Uterus (tissue), 4 donors: ENCODE results near the gene NOX1. TPM values are rescaled to one million over a fixed set of nuclear protein-coding genes. Genes with fewer than 3 reads are reported as not detected.
"Not testable (repeated sequence)": the region's sequence is repeated elsewhere in the genome, so short reads cannot be mapped to it uniquely, and the experiment has no call there.

Source experiments
- DNase-seq, 2 donors: peaks; one replicate each; pipeline ENCODE4 v3.0.0-alpha.2; 2019 to 2020
- H3K27ac ChIP-seq, 2 donors: fragments of 200-600 bp; sonication (generic); 1 replicate in 1 of 2; 2 replicates in 1 of 2; pipeline ENCODE4 v1.5.1; 2016 to 2018
- H3K27me3 ChIP-seq, 2 donors: fragments of 200-600 bp; sonication (generic); one replicate each; pipeline ENCODE4 v1.5.1; 2018 to 2019; ENCODE audit warnings: control low read depth in 1 of 2
- H3K36me3 ChIP-seq, 2 donors: fragments of 200-600 bp; sonication (generic); one replicate each; pipeline ENCODE4 v1.5.1; 2019; ENCODE audit warnings: control low read depth in 1 of 2
- H3K4me1 ChIP-seq, 2 donors: fragments of 200-600 bp; sonication (generic); one replicate each; pipeline ENCODE4 v1.5.1; 2018 to 2019; ENCODE audit warnings: control low read depth in 1 of 2
- H3K4me3 ChIP-seq, 2 donors: fragments of 200-600 bp; sonication (generic); 1 replicate in 1 of 2; 2 replicates in 1 of 2; pipeline ENCODE4 v1.5.1; 2018 to 2019; ENCODE audit warnings: mild to moderate bottlenecking in 1 of 2
- H3K9me3 ChIP-seq, 2 donors: fragments of 200-600 bp; sonication (generic); one replicate each; pipeline ENCODE4 v1.5.1; 2019; ENCODE audit warnings: control low read depth in 1 of 2
- POLR2A ChIP-seq, 2 donors: fragments of 450-650 bp; IDR thresholded peaks; one replicate each; pipeline ENCODE4 v1.6.1; 2016; ENCODE audit warnings: antibody characterized with exemption in 2 of 2, mild to moderate bottlenecking in 1 of 2, moderate library complexity in 1 of 2
- intact Hi-C: fragments of 100-400 bp; cut with DNase I; formaldehyde crosslinking; loops from one replicate; pipeline ENCODE4 v1.15.1; 2023; ENCODE audit warnings: low total_unique reads
- small RNA-seq: library from RNA; depleted of rRNA; stranded (forward); fragments of <200 nt; gene quantifications from one replicate; pipeline ENCODE3, GENCODE V24; 2016
- total RNA-seq, 4 donors: library from RNA; depleted of rRNA in 3 of 4; stranded (reverse); fragments of >200 nt in 3 of 4; gene quantifications; one replicate each; pipeline versions ENCODE4 v1.1.0 to v1.2.4, GENCODE V29; 2014 to 2023
- TF ChIP-seq, protein P1 (sequence below), 4 experiments: fragments of 200-600 bp in 2 of 4; fragments of 450-650 bp in 2 of 4; sonication (generic) in 2 of 4; IDR thresholded peaks; one replicate each; pipeline ENCODE4 v1.5.1; 2016 to 2019; ENCODE audit warnings: antibody characterized with exemption in 4 of 4, mild to moderate bottlenecking in 2 of 4, moderate library complexity in 1 of 4
- donor health status: DM: yes; HTN: yes; CAD: no.

The NOX1 gene
- total RNA-seq, 4 donors from 2014 or later, result not detected

DNA sequence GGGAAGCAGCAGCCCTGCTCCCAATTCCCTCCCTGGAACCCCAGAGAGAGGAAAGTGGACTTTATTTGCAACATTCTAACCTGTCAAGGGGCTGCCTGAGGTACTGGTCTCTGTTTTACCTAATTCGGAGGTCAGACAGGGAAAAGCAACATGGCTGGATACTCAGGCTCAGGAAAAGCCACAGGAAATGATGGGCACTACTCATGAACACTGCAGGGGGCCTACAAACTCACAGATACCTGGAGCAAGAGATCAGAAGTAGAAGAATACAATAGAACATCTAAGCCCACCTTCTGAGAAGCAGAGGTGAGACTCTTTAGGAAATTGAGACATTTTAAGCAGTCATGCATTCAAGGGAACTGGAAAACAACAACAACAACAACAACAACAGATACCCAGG, 69.4 kb downstream of the NOX1 start:
- Histone ChIP-seq H3K36me3 (no peaks in the 10 kb centered on the region), H3K9me3 (no peaks in the 10 kb centered on the region), H3K27ac (no peak overlapping the region), H3K4me3 (no peak overlapping the region), H3K4me1 (no peaks in the 10 kb centered on the region), H3K27me3 (no peaks in the 10 kb centered on the region)
- intact Hi-C loops, result no loop called here
- no peak for TF ChIP-seq POLR2A (IDR thresholded peaks at IDR 0.05)
- TF ChIP-seq, protein P1, sequence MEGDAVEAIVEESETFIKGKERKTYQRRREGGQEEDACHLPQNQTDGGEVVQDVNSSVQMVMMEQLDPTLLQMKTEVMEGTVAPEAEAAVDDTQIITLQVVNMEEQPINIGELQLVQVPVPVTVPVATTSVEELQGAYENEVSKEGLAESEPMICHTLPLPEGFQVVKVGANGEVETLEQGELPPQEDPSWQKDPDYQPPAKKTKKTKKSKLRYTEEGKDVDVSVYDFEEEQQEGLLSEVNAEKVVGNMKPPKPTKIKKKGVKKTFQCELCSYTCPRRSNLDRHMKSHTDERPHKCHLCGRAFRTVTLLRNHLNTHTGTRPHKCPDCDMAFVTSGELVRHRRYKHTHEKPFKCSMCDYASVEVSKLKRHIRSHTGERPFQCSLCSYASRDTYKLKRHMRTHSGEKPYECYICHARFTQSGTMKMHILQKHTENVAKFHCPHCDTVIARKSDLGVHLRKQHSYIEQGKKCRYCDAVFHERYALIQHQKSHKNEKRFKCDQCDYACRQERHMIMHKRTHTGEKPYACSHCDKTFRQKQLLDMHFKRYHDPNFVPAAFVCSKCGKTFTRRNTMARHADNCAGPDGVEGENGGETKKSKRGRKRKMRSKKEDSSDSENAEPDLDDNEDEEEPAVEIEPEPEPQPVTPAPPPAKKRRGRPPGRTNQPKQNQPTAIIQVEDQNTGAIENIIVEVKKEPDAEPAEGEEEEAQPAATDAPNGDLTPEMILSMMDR (IDR thresholded peaks at IDR 0.05), result no peak
- DNase-seq, result no peak

DNA sequence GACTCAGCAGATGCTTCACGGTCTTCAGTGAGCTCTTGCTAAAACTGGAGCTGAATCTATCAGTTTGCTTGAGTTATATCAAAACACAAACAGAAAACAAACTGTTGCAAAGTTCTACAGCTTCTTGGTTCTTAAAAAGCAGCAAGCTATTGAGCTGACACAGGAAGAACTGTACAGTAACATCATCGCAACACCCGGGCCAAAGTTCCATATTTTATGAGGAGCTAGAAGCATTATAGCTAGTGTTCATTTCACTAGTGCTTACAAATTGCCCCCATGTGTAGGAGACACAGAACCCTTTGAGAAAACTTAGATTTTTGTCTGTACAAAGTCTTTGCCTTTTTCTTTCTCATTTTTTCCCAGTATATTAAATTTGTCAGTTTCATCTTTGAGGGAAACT, 71.3 kb downstream of the NOX1 start:
- no peak for DNase-seq

DNA sequence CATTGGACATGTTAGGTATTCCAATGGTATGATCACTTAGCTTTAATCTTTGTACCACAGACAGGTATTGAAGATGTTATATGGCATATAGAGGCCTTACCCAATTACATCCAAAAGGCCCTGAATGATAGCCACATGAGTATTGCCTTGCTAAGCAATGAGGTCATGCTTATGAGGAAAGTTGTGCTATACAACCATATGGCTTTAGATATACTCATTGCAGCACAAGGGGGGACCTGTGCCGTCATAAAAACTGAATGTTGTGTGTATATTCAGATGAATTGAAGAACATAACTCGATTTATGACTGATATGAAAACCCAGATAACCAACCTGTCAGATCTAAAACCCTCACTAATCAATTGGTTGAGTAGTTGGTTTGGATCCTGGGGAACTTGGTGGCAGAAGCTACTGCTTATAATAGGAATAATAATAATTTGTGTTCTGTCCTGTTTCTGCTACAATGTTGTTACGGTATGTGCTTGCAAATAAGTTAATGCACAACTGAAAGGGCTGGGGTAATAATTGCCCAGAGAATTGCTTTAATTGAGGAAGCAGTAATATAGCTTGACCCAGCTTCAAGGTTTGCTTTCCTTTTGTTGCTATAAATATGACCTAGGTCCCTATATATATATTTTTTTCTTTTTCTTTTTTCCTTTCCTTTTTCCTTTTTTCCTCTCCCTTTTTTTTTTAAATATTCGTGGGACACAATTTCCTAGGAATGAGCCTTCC, 75.5 kb downstream of the NOX1 start:
- no peak for TF ChIP-seq POLR2A (IDR thresholded peaks at IDR 0.05)
- TF ChIP-seq, protein P1 (IDR thresholded peaks at IDR 0.05), result no peak
- intact Hi-C loops, result no loop called here
- DNase-seq, result no peak
- H3K9me3 ChIP-seq, result no peaks in the 10 kb centered on the region
- no peaks in the 10 kb centered on the region for H3K36me3 ChIP-seq
- H3K4me1 ChIP-seq, result no peaks in the 10 kb centered on the region
- H3K27me3 ChIP-seq, result no peaks in the 10 kb centered on the region
- H3K27ac ChIP-seq, result no peak overlapping the region
- H3K4me3 ChIP-seq, result no peak overlapping the region

More for the DNA sequence above, 71.3 kb downstream of the NOX1 start:
- no peak overlapping the region for H3K4me3 ChIP-seq
- TF ChIP-seq, protein P1 (IDR thresholded peaks at IDR 0.05), result no peak
- TF ChIP-seq POLR2A (IDR thresholded peaks at IDR 0.05), result no peak
- H3K4me1 ChIP-seq, result no peaks in the 10 kb centered on the region
- intact Hi-C loops, result no loop called here
- no peaks in the 10 kb centered on the region for H3K9me3 ChIP-seq
- H3K36me3 ChIP-seq, result no peaks in the 10 kb centered on the region
- no peak overlapping the region for H3K27ac ChIP-seq
- H3K27me3 ChIP-seq, result no peaks in the 10 kb centered on the region

DNA sequence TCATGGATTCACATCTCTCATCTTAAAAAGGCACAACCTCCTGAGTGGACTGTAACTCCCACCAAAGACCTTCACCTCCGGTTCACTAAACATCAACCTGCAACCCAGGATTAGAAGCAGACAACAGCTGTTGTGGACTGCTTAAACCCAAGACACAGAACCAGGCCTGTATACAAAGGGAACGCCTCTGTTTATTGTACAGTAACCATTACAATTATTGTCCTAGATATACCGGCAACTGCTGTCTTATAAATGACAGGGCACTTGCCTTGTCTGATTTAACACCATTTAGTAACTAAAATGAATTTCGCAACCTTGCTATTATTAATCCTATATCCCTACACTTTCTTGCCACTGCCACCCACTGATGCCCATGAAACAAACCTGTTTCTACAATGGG, 76.8 kb downstream of the NOX1 start:
- H3K27ac ChIP-seq, result no peak overlapping the region
- intact Hi-C loops, result no loop called here
- H3K36me3 ChIP-seq, result no peaks in the 10 kb centered on the region
- no peaks in the 10 kb centered on the region for H3K27me3 ChIP-seq
- DNase-seq, result no peak
- no peak overlapping the region for H3K4me3 ChIP-seq
- no peaks in the 10 kb centered on the region for H3K4me1 ChIP-seq
- TF ChIP-seq POLR2A (IDR thresholded peaks at IDR 0.05), result no peak
- TF ChIP-seq, protein P1 (IDR thresholded peaks at IDR 0.05), result no peak
- no peaks in the 10 kb centered on the region for H3K9me3 ChIP-seq

DNA sequence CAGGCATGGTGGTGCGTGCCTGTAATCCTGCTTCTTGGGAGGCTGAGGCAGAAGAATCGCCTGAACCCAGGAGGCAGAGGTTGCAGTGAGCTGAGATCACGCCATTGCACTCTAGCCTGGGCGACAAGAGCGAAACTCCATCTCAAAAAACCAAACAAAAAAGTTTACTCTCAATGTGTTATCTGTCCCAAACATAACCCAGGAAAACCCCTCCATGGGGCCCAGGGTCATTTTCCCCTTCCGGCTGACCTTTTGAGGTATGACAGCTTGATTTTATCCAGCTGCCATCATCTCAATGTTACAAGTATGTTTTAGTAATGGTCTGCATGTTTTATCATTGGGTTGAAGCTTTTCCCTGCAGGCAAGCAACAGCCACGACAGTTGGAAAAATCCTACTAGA, 77.8 kb downstream of the NOX1 start:
- H3K4me3 ChIP-seq, DNase-seq, H3K27ac ChIP-seq, intact Hi-C loops, H3K36me3 ChIP-seq, H3K27me3 ChIP-seq, H3K4me1 ChIP-seq, H3K9me3 ChIP-seq: not testable (repeated sequence)

Small RNA genes within 50 kb of the gene (small RNA-seq; reads per million reads assigned to genes)
- gene RF00411, result not detected

Other genes with a start within 250 kb of the NOX1 start
- 10 to 100 TPM; 22.3 to 74.8 (median 27.5) TPM for gene TSPAN6, start 237.6 kb downstream of the NOX1 start, total RNA-seq
- gene SRPX2, start 230.2 kb downstream of the NOX1 start, total RNA-seq, result 10 to 100 TPM in 2 of 4 donors, 1 to 10 TPM in 2; 7.4 to 23.8 (median 15.1) TPM
- gene SYTL4, start 142.2 kb downstream of the NOX1 start, total RNA-seq, result 100 to 1,000 TPM in 1 of 4 donors, 10 to 100 TPM in 3; 48.0 to 169 (median 83.8) TPM
- 10 to 100 TPM; 11.1 to 24.8 (median 15.5) TPM for gene CSTF2, start 54.0 kb downstream of the NOX1 start, total RNA-seq
- gene XKRX, start 54.6 kb upstream of the NOX1 start, total RNA-seq, result 1 to 10 TPM in 1 of 4 donors, under 1 TPM in 2, not detected in 1; 0.24 to 1.3 (median 0.59) TPM
- gene ARL13A, start 95.3 kb upstream of the NOX1 start, total RNA-seq, result not detected
- gene TRMT2B, start 177.8 kb upstream of the NOX1 start, total RNA-seq, result 10 to 100 TPM; 13.1 to 19.1 (median 16.1) TPM
- gene TMEM35A, start 204.5 kb upstream of the NOX1 start, total RNA-seq, result 1 to 10 TPM in 2 of 4 donors, not detected in 2; 4.0 to 4.7 TPM
- 10 to 100 TPM in 2 of 4 donors, 1 to 10 TPM in 2; 2.7 to 24.7 (median 8.6) TPM for gene CENPI, start 223.8 kb upstream of the NOX1 start, total RNA-seq